Tibial nerve (tissue), 4 donors: ENCODE results near the gene PDCL3. TPM values are rescaled to one million over a fixed set of nuclear protein-coding genes. Genes with fewer than 3 reads are reported as not detected.

Experiments used
- DNase-seq, 2 donors: peaks; one replicate each; pipeline ENCODE4 v3.0.0-alpha.2; 2019; ENCODE audit warnings: low spot score in 2 of 2
- H3K27ac ChIP-seq, 4 donors: fragments of 200-600 bp; sonication (generic) in 3 of 4; one replicate each; pipeline ENCODE4 v1.5.1; 2017 to 2019; ENCODE audit warnings: mild to moderate bottlenecking in 1 of 4
- H3K27me3 ChIP-seq, 2 donors: fragments of 200-600 bp; sonication (generic) in 1 of 2; one replicate each; pipeline versions ENCODE4 v1.5.1 to v1.6.0; 2017 to 2019
- H3K36me3 ChIP-seq, 3 donors: fragments of 200-600 bp; sonication (generic); one replicate each; pipeline ENCODE4 v1.5.1; 2018 to 2019
- H3K4me1 ChIP-seq, 4 donors: fragments of 200-600 bp; sonication (generic) in 3 of 4; one replicate each; pipeline ENCODE4 v1.5.1; 2017 to 2019
- H3K4me3 ChIP-seq, 4 donors: fragments of 200-600 bp; sonication (generic) in 3 of 4; one replicate each; pipeline ENCODE4 v1.5.1; 2017 to 2019; ENCODE audit warnings: mild to moderate bottlenecking in 1 of 4, moderate library complexity in 1 of 4
- H3K9me3 ChIP-seq, 4 donors: fragments of 200-600 bp; sonication (generic) in 3 of 4; one replicate each; pipeline ENCODE4 v1.5.1; 2017 to 2019
- EP300 ChIP-seq, 2 donors: sonication (generic); formaldehyde crosslinking; IDR thresholded peaks; one replicate each; pipeline ENCODE4 v1.6.1; 2017; ENCODE audit warnings: antibody characterized with exemption in 2 of 2, mild to moderate bottlenecking in 1 of 2
- POLR2A ChIP-seq, 2 donors: fragments of 450-650 bp; IDR thresholded peaks; one replicate each; pipeline ENCODE4 v1.6.1; 2017; ENCODE audit warnings: antibody characterized with exemption in 2 of 2, mild to moderate bottlenecking in 2 of 2, moderate library complexity in 2 of 2
- WGBS, 2 donors: methylation state at CpG; one replicate each; pipeline ENCODE4 v1.1.5; 2018; 5-methylcytosine and 5-hydroxymethylcytosine counted together
- total RNA-seq, 4 donors: library from RNA; depleted of rRNA; stranded (reverse); fragments of >200 nt; gene quantifications; one replicate each; pipeline ENCODE4 v1.1.0, GENCODE V29; 2016
- TF ChIP-seq, protein P1 (sequence below), 5 experiments: fragments of 200-600 bp in 3 of 5; fragments of 450-650 bp in 2 of 5; sonication (generic) in 3 of 5; IDR thresholded peaks; one replicate each; pipeline ENCODE4 v1.5.1; 2016 to 2019; ENCODE audit warnings: antibody characterized with exemption in 5 of 5, mild to moderate bottlenecking in 3 of 5, moderate library complexity in 2 of 5

The PDCL3 gene
- total RNA-seq, 4 donors from 2014 or later, result 7.1 to 12.1 (median 8.4) TPM

DNA sequence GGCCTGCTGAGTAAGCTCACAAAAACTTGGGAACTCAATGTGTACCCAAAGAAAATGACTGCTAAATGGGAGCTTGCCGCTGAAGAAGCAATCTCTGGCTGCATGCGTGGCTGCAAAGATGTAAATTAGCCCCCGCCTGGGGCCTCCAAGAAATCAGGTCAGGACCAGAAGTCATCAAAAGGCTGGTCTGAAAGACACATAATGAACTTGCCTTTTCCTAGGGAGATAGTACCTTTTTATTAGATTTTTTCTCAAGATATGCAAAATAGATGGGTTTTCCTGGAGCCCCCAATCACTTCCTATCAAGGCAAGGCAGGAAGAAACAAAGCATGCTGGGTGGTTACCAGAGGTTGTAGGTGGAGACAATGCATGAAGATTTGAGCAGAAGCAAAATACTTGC, 38.9 kb downstream of the PDCL3 start:
- no peaks in the 10 kb centered on the region for H3K27me3 ChIP-seq
- no peak for DNase-seq
- 89 to 91% methylated on average over 3 of the region's 3 CpGs for WGBS, 2 donors
- TF ChIP-seq, protein P1, sequence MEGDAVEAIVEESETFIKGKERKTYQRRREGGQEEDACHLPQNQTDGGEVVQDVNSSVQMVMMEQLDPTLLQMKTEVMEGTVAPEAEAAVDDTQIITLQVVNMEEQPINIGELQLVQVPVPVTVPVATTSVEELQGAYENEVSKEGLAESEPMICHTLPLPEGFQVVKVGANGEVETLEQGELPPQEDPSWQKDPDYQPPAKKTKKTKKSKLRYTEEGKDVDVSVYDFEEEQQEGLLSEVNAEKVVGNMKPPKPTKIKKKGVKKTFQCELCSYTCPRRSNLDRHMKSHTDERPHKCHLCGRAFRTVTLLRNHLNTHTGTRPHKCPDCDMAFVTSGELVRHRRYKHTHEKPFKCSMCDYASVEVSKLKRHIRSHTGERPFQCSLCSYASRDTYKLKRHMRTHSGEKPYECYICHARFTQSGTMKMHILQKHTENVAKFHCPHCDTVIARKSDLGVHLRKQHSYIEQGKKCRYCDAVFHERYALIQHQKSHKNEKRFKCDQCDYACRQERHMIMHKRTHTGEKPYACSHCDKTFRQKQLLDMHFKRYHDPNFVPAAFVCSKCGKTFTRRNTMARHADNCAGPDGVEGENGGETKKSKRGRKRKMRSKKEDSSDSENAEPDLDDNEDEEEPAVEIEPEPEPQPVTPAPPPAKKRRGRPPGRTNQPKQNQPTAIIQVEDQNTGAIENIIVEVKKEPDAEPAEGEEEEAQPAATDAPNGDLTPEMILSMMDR (IDR thresholded peaks at IDR 0.05), result no peak
- TF ChIP-seq EP300 (IDR thresholded peaks at IDR 0.05) (no peak), POLR2A (IDR thresholded peaks at IDR 0.05) (no peak)
- no peaks in the 10 kb centered on the region for H3K9me3 ChIP-seq
- H3K27ac ChIP-seq, result no peak overlapping the region
- H3K36me3 ChIP-seq, result no peaks in the 10 kb centered on the region
- H3K4me3 ChIP-seq, result no peak overlapping the region
- peaks cover 0 to 12% (median 3%) of the 10 kb centered on the region in 4 donors for H3K4me1 ChIP-seq

DNA sequence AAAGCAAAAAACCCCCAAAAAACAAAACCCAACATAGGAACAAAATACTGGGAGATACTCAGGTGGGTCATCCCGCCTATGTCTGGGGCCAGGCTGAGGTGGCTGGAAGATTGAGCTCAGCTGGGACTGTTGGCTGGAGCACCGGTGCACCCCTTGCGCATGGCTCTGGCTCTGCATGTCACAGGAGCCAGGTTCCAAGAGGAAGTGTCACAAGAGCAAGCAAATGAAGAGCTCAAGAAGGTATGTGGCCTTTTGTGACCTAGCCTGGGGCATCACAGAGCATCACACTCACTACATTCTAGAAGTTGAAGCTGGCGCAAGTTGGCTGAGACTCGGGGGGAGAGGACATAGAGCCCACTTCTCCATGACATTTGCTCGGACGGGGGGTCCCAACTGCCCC, 40.6 kb downstream of the PDCL3 start:
- no peak for DNase-seq
- TF ChIP-seq EP300 (IDR thresholded peaks at IDR 0.05) (no peak), POLR2A (IDR thresholded peaks at IDR 0.05) (no peak)
- TF ChIP-seq, protein P1 (IDR thresholded peaks at IDR 0.05), result no peak
- WGBS, 2 donors, result 89 to 90% methylated on average over 7 of the region's 7 CpGs
- no peak overlapping the region for H3K4me3 ChIP-seq
- no peaks in the 10 kb centered on the region for H3K27me3 ChIP-seq
- no peaks in the 10 kb centered on the region for H3K9me3 ChIP-seq
- peaks cover 0 to 16% (median 3%) of the 10 kb centered on the region in 4 donors for H3K4me1 ChIP-seq
- H3K27ac ChIP-seq, result no peak overlapping the region
- H3K36me3 ChIP-seq, result no peaks in the 10 kb centered on the region

DNA sequence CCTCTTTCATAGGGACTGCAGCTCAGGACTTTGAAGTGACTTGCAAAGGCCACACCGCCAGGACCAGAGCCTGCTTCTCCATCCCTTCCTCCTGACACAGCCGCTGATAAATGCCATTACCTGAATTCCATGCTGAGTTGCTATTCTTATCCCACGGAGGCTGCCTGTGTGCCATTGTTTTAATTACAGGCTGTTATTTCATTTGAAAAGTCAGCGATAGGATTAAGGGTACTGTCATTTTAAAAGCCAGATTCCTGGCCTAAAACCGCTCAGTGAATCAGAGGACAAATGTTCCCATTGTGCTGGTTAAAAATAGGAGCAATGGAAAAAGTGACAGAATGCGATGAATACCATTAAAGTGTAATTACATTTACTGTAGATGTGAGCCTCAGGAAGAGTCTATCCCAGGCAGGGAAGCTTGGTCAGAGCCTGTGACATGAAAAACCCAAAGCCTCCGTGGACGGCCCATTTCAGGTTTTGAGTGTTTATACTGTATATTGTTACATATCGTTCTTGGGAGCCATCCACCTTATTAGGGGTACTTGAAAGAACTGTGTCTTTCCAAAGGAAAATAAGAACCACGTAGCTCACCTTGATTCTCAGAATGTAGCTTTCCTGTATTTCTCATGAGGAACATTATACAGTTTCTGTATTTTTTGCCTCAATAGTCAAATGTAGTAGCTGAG, 41.3 kb downstream of the PDCL3 start:
- WGBS, 2 donors, result 29 to 30% methylated on average over 10 of the region's 10 CpGs
- no peaks in the 10 kb centered on the region for H3K36me3 ChIP-seq

DNA sequence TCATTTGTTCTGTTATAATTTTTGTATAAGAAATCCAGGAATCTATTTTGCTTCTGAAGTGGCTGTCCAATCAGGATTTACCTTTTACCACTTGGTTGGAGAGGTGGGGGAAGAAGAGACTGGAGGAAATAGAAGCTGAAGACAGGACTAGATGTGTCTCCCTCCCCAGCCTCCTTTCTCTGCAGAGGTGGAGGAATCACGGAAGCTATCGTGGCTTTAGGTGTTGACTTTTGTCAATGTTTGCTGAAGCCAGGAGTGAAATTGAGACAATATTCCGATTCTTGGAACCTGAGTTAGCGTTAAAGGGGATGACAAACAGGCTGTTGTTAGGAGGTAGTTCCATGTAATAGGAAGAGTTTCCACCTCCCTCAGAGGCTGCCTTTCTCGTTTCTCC, 43.5 kb downstream of the PDCL3 start:
- no peak for DNase-seq
- TF ChIP-seq EP300 (IDR thresholded peaks at IDR 0.05) (no peak), POLR2A (IDR thresholded peaks at IDR 0.05) (no peak)
- TF ChIP-seq, protein P1 (IDR thresholded peaks at IDR 0.05), result no peak
- Histone ChIP-seq H3K27ac (no peak overlapping the region), H3K4me3 (no peak overlapping the region), H3K9me3 (no peaks in the 10 kb centered on the region), H3K27me3 (no peaks in the 10 kb centered on the region), H3K4me1 (peaks cover 0 to 16% (median 3%) of the 10 kb centered on the region in 4 donors), H3K36me3 (no peaks in the 10 kb centered on the region)
- 66 to 71% methylated on average over 5 of the region's 5 CpGs for WGBS, 2 donors

More for the DNA sequence above, 41.3 kb downstream of the PDCL3 start:
- Histone ChIP-seq H3K9me3 (no peaks in the 10 kb centered on the region), H3K27me3 (no peaks in the 10 kb centered on the region), H3K4me3 (no peak overlapping the region), H3K4me1 (peaks cover 0 to 16% (median 3%) of the 10 kb centered on the region in 4 donors), H3K27ac (no peak overlapping the region)
- TF ChIP-seq EP300 (IDR thresholded peaks at IDR 0.05), result no peak
- no peak for TF ChIP-seq POLR2A (IDR thresholded peaks at IDR 0.05)
- TF ChIP-seq, protein P1 (IDR thresholded peaks at IDR 0.05), result no peak
- no peak for DNase-seq

DNA sequence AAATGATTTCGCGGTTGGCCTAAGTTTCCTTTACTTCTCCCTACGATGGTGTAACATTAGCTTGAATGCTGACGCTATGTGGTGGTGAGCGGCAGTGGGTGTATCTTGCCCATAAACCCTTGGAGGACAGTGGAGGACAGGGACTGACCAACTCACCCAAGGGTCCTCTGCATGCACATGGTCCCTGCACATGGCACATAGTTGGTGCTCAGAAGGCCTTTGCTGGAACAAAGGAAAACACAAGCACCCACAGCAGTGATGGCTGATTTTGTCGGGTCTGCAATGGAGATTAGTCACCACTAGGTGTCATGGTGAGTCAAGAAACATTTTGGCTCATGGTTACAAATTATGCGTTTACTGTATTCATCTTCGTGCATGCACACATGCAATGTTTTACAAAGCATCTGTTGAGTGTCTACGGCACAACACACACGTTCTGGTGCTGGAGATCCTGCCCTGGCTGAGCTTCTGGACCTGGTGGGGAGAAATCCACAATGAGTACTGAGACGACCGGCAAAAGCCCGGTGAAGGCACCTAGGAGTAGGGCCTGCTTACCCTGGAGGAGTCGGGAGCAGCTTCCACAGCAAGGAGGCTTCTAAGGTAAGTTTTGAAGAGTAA, 44.0 kb downstream of the PDCL3 start:
- Histone ChIP-seq H3K27me3 (no peaks in the 10 kb centered on the region), H3K4me1 (peaks cover 0 to 16% (median 3%) of the 10 kb centered on the region in 4 donors), H3K9me3 (no peaks in the 10 kb centered on the region), H3K36me3 (no peaks in the 10 kb centered on the region), H3K4me3 (no peak overlapping the region), H3K27ac (no peak overlapping the region)
- 55 to 56% methylated on average over 14 of the region's 14 CpGs for WGBS, 2 donors
- TF ChIP-seq EP300 (IDR thresholded peaks at IDR 0.05), result no peak
- no peak for TF ChIP-seq POLR2A (IDR thresholded peaks at IDR 0.05)
- TF ChIP-seq, protein P1 (IDR thresholded peaks at IDR 0.05), result peak; percentile 63 to 79 (median 72)
- peak in 1 of 2 donors; percentile 14 for DNase-seq
